HepG2 (cell line): Measurements from ENCODE around the gene DNAJC12. TPM values are rescaled to one million over a fixed set of nuclear protein-coding genes. Genes with fewer than 3 reads are reported as not detected.

ENCODE experiments used
- ATAC-seq: fragments of 200-7000 bp; cut with Tn5 transposase; 3 replicates; pipeline ENCODE4 v1.9.1; 2020; ENCODE audit warnings: mild to moderate bottlenecking, moderate library complexity
- BruUV-seq: library from RNA; stranded (reverse); fragments of 400-500 nt; replicated peaks from 2 replicates; lab custom pipeline; 2021; lab: Mats Ljungman, UMichigan
- CTCF ChIA-PET: fragments of 300-600 bp; formaldehyde crosslinking; extraction: SDS; loops from one replicate; lab custom pipeline; 2021; ENCODE audit warnings: low total read pairs, inconsistent platforms, low intra/inter-chr PET ratio; lab: Yijun Ruan, JAX
- POLR2A ChIA-PET: fragments of 350-600 bp; sonication (Branson Sonifier 250); formaldehyde crosslinking; loops from one replicate; lab custom pipeline; 2020; ENCODE audit warnings: antibody characterized with exemption, inconsistent platforms; lab: Yijun Ruan, JAX
- DNase-seq: peaks from one replicate; pipeline ENCODE4 v3.0.0-alpha.2; 2015; ENCODE audit warnings: low spot score
- FAIRE-seq: peaks from 3 replicates; lab custom pipeline; 2011; peaks lifted over from hg19 to GRCh38; lab: Jason Lieb, UNC
- H2AFZ ChIP-seq: one replicate; pipeline ENCODE4 v1.6.1; 2011; ENCODE audit warnings: low read length, inconsistent platforms
- H3K27ac ChIP-seq: fragments of 300-600 bp; 3 replicates; pipeline ENCODE4 v1.8.0; 2011; ENCODE audit warnings: mixed run types, mild to moderate bottlenecking, mixed read lengths, low read length, inconsistent platforms; ENCODE audit not compliant: insufficient read depth; ENCODE audit errors: extremely low read length
- H3K27me3 ChIP-seq, 2 experiments: fragments of 200-600 bp in 1 of 2; 2 replicates in 1 of 2; 3 replicates in 1 of 2; pipeline versions ENCODE4 v1.6.0 to v1.8.0; 2011; ENCODE audit warnings: low read length in 2 of 2, mild to moderate bottlenecking in 2 of 2, moderate library complexity in 2 of 2, inconsistent platforms in 1 of 2; ENCODE audit not compliant: insufficient read depth in 2 of 2, control insufficient read depth in 1 of 2
- H3K36me3 ChIP-seq, 2 experiments: fragments of 200-600 bp in 1 of 2; replicated peaks in 1 of 2; 2 replicates in 1 of 2; 3 replicates in 1 of 2; pipeline versions ENCODE4 v1.5.1 to v1.8.0; 2011; ENCODE audit warnings: low read length in 2 of 2, inconsistent platforms in 1 of 2; ENCODE audit not compliant: insufficient read depth in 2 of 2, control insufficient read depth in 1 of 2
- H3K4me1 ChIP-seq: 2 replicates; pipeline ENCODE4 v1.5.1; 2012; ENCODE audit warnings: low read length, inconsistent platforms; ENCODE audit not compliant: insufficient read depth
- H3K4me2 ChIP-seq: 2 replicates; pipeline ENCODE4 v1.6.0; 2011; ENCODE audit warnings: low read depth, low read length, inconsistent platforms
- H3K4me3 ChIP-seq, 3 experiments: fragments of 200-600 bp in 1 of 3; sonication (generic), shearing (Covaris generic) in 1 of 3; replicated peaks in 1 of 3; 2 replicates each; pipeline ENCODE4 v1.5.1; 2011 to 2016; ENCODE audit warnings: low read length in 3 of 3, inconsistent platforms in 2 of 3, low read depth in 2 of 3, mild to moderate bottlenecking in 2 of 3, control low read depth in 1 of 3, mixed read lengths in 1 of 3; ENCODE audit not compliant: insufficient read depth in 1 of 3
- H3K79me2 ChIP-seq: one replicate; pipeline ENCODE4 v1.6.1; 2011; ENCODE audit warnings: low read length, inconsistent platforms; ENCODE audit not compliant: insufficient read depth
- H3K9ac ChIP-seq: 2 replicates; pipeline ENCODE4 v1.6.0; 2011; ENCODE audit warnings: mild to moderate bottlenecking, low read depth, low read length, inconsistent platforms; ENCODE audit not compliant: insufficient read depth
- H3K9me3 ChIP-seq: 2 replicates; pipeline ENCODE4 v1.5.1; 2012; ENCODE audit warnings: mild to moderate bottlenecking, low read length
- H4K20me1 ChIP-seq: 2 replicates; pipeline ENCODE4 v1.6.0; 2011; ENCODE audit warnings: inconsistent platforms, mild to moderate bottlenecking, low read length, moderate library complexity; ENCODE audit not compliant: insufficient read depth
- CEBPG ChIP-seq: IDR thresholded peaks from 2 replicates; pipeline ENCODE4 v1.6.1; 2016
- ELK4 ChIP-seq: sonication (generic); formaldehyde crosslinking; IDR thresholded peaks from 2 replicates; pipeline ENCODE4 v1.9.0; 2021; ENCODE audit warnings: missing genetic modification reagents, borderline replicate concordance
- KLF11 ChIP-seq: IDR thresholded peaks from 2 replicates; pipeline ENCODE4 v1.6.1; 2016; ENCODE audit warnings: missing compliant biosample characterization
- RORA ChIP-seq: sonication (generic); formaldehyde crosslinking; IDR thresholded peaks from 2 replicates; pipeline ENCODE4 v1.5.0; 2020; ENCODE audit warnings: mild to moderate bottlenecking, missing genetic modification reagents, moderate library complexity
- SAP130 ChIP-seq: IDR thresholded peaks from 2 replicates; pipeline ENCODE4 v1.6.1; 2016; ENCODE audit warnings: low read depth
- SCMH1 ChIP-seq: sonication (generic); formaldehyde crosslinking; IDR thresholded peaks from 2 replicates; pipeline ENCODE4 v1.9.0; 2021; ENCODE audit warnings: missing genetic modification reagents, mild to moderate bottlenecking, borderline replicate concordance
- THAP8 ChIP-seq: sonication (generic); formaldehyde crosslinking; IDR thresholded peaks from 2 replicates; pipeline ENCODE4 v1.5.1; 2020; ENCODE audit warnings: missing genetic modification reagents, mild to moderate bottlenecking, borderline replicate concordance
- TOE1 ChIP-seq: sonication (generic); formaldehyde crosslinking; IDR thresholded peaks from 2 replicates; pipeline ENCODE4 v1.4.0; 2020; ENCODE audit warnings: mild to moderate bottlenecking, missing genetic modification reagents
- ZMYM4 ChIP-seq: sonication (generic); formaldehyde crosslinking; IDR thresholded peaks from 2 replicates; pipeline ENCODE4 v1.8.1; 2023; ENCODE audit warnings: mild to moderate bottlenecking, missing genetic modification reagents
- ZNF17 ChIP-seq: sonication (generic); formaldehyde crosslinking; IDR thresholded peaks from 2 replicates; pipeline ENCODE4 v1.5.0; 2020; ENCODE audit warnings: mild to moderate bottlenecking, missing genetic modification reagents
- ZNF577 ChIP-seq: sonication (generic); formaldehyde crosslinking; IDR thresholded peaks from 2 replicates; pipeline ENCODE4 v1.4.0; 2020; ENCODE audit warnings: mild to moderate bottlenecking, low read depth, missing genetic modification reagents, borderline replicate concordance
- ZNF891 ChIP-seq: sonication (generic); formaldehyde crosslinking; IDR thresholded peaks from 2 replicates; pipeline ENCODE4 v1.5.0; 2020; ENCODE audit warnings: mild to moderate bottlenecking, missing genetic modification reagents
- WGBS: methylation state at CpG from one replicate; pipeline ENCODE4 v1.1.6; 2017; ENCODE audit warnings: low lambda C conversion rate; 5-methylcytosine and 5-hydroxymethylcytosine counted together
- in situ Hi-C: cut with HindIII; loops from 2 replicates; pipeline ENCODE4 v1.10.0; 2017; ENCODE audit warnings: low pct_unique_long_range_greater_than_20kb; ENCODE audit not compliant: extremely low pct_ligation_motif_present
- intact Hi-C: fragments of 100-400 bp; cut with micrococcal nuclease; formaldehyde crosslinking; loops from one replicate; pipeline ENCODE4 v1.10.0; 2022; ENCODE audit not compliant: unreplicated experiment
- polyA plus RNA-seq, 8 experiments: library from polyadenylated mRNA; depleted of rRNA in 3 of 8; stranded (reverse) in 7 of 8; unstranded in 1 of 8; fragments of >200 nt; fragmentation: Illumina TruSeq in 4 of 8; extraction: Trizol in 4 of 8; gene quantifications; 2 replicates each; pipeline versions ENCODE4 v1.2.1 to v1.2.3, GENCODE V29; 2011 to 2016; ENCODE audit warnings: low read depth in 4 of 8, missing spikeins in 1 of 8, mixed read lengths in 1 of 8; ENCODE audit not compliant: insufficient read depth in 1 of 8
- total RNA-seq, 5 experiments: library from RNA; depleted of rRNA; stranded (reverse); fragments of >200 nt; fragmentation: Illumina TruSeq; extraction: Trizol; gene quantifications; 2 replicates each; pipeline ENCODE4 v1.2.3, GENCODE V29; 2016; ENCODE audit warnings: low read depth in 1 of 5

The DNAJC12 gene
- total and polyA plus RNA-seq, 2 of the 13 experiments (the other 11 are each of a cell fraction or from before 2014, with no cell fraction given): 11.6 to 43.9 TPM

- H3K9me3 ChIP-seq: no peaks in the 10 kb centered on the region
- 85% methylated on average over 5 of the region's 5 CpGs for WGBS
- no peak overlapping the region for H3K4me2 ChIP-seq
- DNase-seq: no peak
- H3K4me3 ChIP-seq: no peak overlapping the region
- H3K9ac ChIP-seq: no peak overlapping the region
- ChIA-PET POLR2A (no interaction called here), CTCF (no interaction called here)
- no peaks in the 10 kb centered on the region for H3K79me2 ChIP-seq
- H2AFZ ChIP-seq: no peak overlapping the region
- intact Hi-C loops: loop anchor here (5.0 kb wide), 1 partner anchor 519 kb away; no protein-coding TSS in a partner anchor
- no peak for FAIRE-seq
- no peak for TF ChIP-seq THAP8 (CRISPR knock-in tag)
- no peak for TF ChIP-seq ELK4
- no peak for TF ChIP-seq RORA (CRISPR knock-in tag)
- no peak for TF ChIP-seq ZNF17 (CRISPR knock-in tag)
- TF ChIP-seq ZMYM4 (CRISPR knock-in tag): no peak
- TF ChIP-seq KLF11 (CRISPR knock-in tag): no peak
- TF ChIP-seq TOE1 (CRISPR knock-in tag): no peak
- TF ChIP-seq SCMH1 (CRISPR knock-in tag): no peak
- TF ChIP-seq ZNF891: no peak
- no peak for TF ChIP-seq SAP130
- no peak for TF ChIP-seq ZNF577 (CRISPR knock-in tag)
- TF ChIP-seq CEBPG (CRISPR knock-in tag): no peak
- TF ChIP-seq, all 625 proteins: peak for 0
- no TSS peak for BruUV-seq
- H3K27ac ChIP-seq: no peak overlapping the region
- H3K4me1 ChIP-seq: peaks cover 29% of the 10 kb centered on the region
- H3K27me3 ChIP-seq: no peaks in the 10 kb centered on the region
- in situ Hi-C loops: loop anchor here (5.0 kb wide), 1 partner anchor 86 kb away; the partner anchor contains the start of gene CTNNA3
- no peaks in the 10 kb centered on the region for H4K20me1 ChIP-seq
- H3K36me3 ChIP-seq: no peaks in the 10 kb centered on the region
- no peak for ATAC-seq
These were observed 54.2 kb downstream of the DNAJC12 start for GRCh38 chr10:67783606-67784294.
